PC-9 (cell line): ENCODE measurements around the gene PPP2R2C. TPM values are rescaled to one million over a fixed set of nuclear protein-coding genes. Genes with fewer than 3 reads are reported as not detected.

ENCODE experiments used
- BruUV-seq: library from RNA; stranded (reverse); fragments of 400-500 nt; replicated peaks from 2 replicates; lab custom pipeline; 2021; lab: Mats Ljungman, UMichigan
- CTCF ChIA-PET: fragments of 300-600 bp; sonication (Branson Sonifier 250); formaldehyde crosslinking; loops from one replicate; lab custom pipeline; 2022; ENCODE audit warnings: antibody characterized with exemption; lab: Charles Lee
- POLR2A ChIA-PET: fragments of 300-600 bp; sonication (Branson Sonifier 250); formaldehyde crosslinking; loops from one replicate; lab custom pipeline; 2022; ENCODE audit warnings: antibody characterized with exemption; ENCODE audit not compliant: unreplicated experiment; lab: Charles Lee
- DNase-seq, 2 experiments: peaks; one replicate each; pipeline versions ENCODE4 v3.0.0 to v3.0.0-alpha.2; 2015 to 2022; ENCODE audit warnings: mixed read lengths in 1 of 2
- H2AFZ ChIP-seq: fragments of 200-600 bp; sonication (generic); 2 replicates; pipeline ENCODE4 v1.8.1; 2017; ENCODE audit warnings: antibody characterized with exemption
- H3F3A ChIP-seq: fragments of 200-600 bp; sonication (generic); 2 replicates; pipeline ENCODE4 v1.8.1; 2017; ENCODE audit warnings: antibody characterized with exemption, mild to moderate bottlenecking, low read depth; ENCODE audit not compliant: insufficient read depth
- H3K27ac ChIP-seq: fragments of 200-600 bp; sonication (generic); 2 replicates; pipeline ENCODE4 v1.6.1; 2016; ENCODE audit warnings: mixed run types
- H3K27me3 ChIP-seq: fragments of 200-600 bp; sonication (generic); 2 replicates; pipeline ENCODE4 v1.6.1; 2016; ENCODE audit warnings: low read depth, mixed run types; ENCODE audit not compliant: insufficient read depth
- H3K36me3 ChIP-seq: fragments of 200-600 bp; sonication (generic); 2 replicates; pipeline ENCODE4 v1.6.1; 2016; ENCODE audit warnings: low read depth, mixed run types
- H3K4me1 ChIP-seq: fragments of 200-600 bp; sonication (generic); replicated peaks from 2 replicates; pipeline ENCODE4 v1.6.1; 2016; ENCODE audit warnings: mixed run types; ENCODE audit not compliant: insufficient read depth
- H3K4me2 ChIP-seq: fragments of 200-600 bp; sonication (generic); 2 replicates; pipeline ENCODE4 v1.6.1; 2017; ENCODE audit warnings: mixed run types
- H3K4me3 ChIP-seq: fragments of 200-600 bp; sonication (generic); 2 replicates; pipeline ENCODE4 v1.6.1; 2016; ENCODE audit warnings: mixed run types
- H3K79me2 ChIP-seq: fragments of 200-600 bp; sonication (generic); 2 replicates; pipeline ENCODE4 v1.6.1; 2017; ENCODE audit warnings: low read depth, mixed run types
- H3K9me2 ChIP-seq: fragments of 200-600 bp; sonication (generic); 2 replicates; pipeline ENCODE4 v1.8.1; 2017; ENCODE audit warnings: mild to moderate bottlenecking; ENCODE audit not compliant: insufficient read depth
- H3K9me3 ChIP-seq: fragments of 200-600 bp; sonication (generic); 2 replicates; pipeline ENCODE4 v1.8.1; 2016; ENCODE audit warnings: low read depth; ENCODE audit not compliant: insufficient read depth
- H4K20me1 ChIP-seq: fragments of 200-600 bp; sonication (generic); 2 replicates; pipeline ENCODE4 v1.8.1; 2017; ENCODE audit not compliant: insufficient read depth
- CTCF ChIP-seq: fragments of 200-600 bp; sonication (generic); conservative IDR thresholded peaks from 2 replicates; pipeline ENCODE4 v1.6.1; 2017; ENCODE audit warnings: mixed run types, antibody characterized with exemption, mild to moderate bottlenecking, moderate library complexity
- EZH2 ChIP-seq: fragments of 200-600 bp; sonication (generic); IDR thresholded peaks from 2 replicates; pipeline ENCODE4 v1.8.0; 2017; ENCODE audit warnings: antibody characterized with exemption, low read depth
- intact Hi-C: fragments of 100-400 bp; cut with micrococcal nuclease; formaldehyde crosslinking; loops from one replicate; pipeline ENCODE4 v1.10.0; 2022; ENCODE audit not compliant: unreplicated experiment
- total RNA-seq: library from RNA; stranded (reverse); gene quantifications from 2 replicates; pipeline ENCODE4 v1.2.3, GENCODE V29; 2021

PPP2R2C gene
- total RNA-seq, 1 experiment from 2014 or later, result 40.9 TPM

- no peak overlapping the region for H3K27ac ChIP-seq
- intact Hi-C loops, result no loop called here
- no peaks in the 10 kb centered on the region for H3K79me2 ChIP-seq
- POLR2A ChIA-PET, result no interaction called here
- H3K9me2 ChIP-seq, result no peaks in the 10 kb centered on the region
- no peaks in the 10 kb centered on the region for H3K9me3 ChIP-seq
- H3K4me1 ChIP-seq, result 0 out of 2 replicates have a peak, but pooled peaks cover under 1% of the 10 kb centered on the region
- CTCF ChIA-PET, result no interaction called here
- no peaks in the 10 kb centered on the region for H4K20me1 ChIP-seq
- no peaks in the 10 kb centered on the region for H3K36me3 ChIP-seq
- H3K27me3 ChIP-seq, result no peaks in the 10 kb centered on the region
- H3F3A ChIP-seq, result no peaks in the 10 kb centered on the region
- no peak overlapping the region for H3K4me2 ChIP-seq
- no TSS peak for BruUV-seq
- H3K4me3 ChIP-seq, result no peak overlapping the region
- TF ChIP-seq CTCF (no peak), EZH2 (no peak)
- no peak overlapping the region for H2AFZ ChIP-seq
- no peak for DNase-seq
Measured at GRCh38 chr4:6385288-6385687, 87.1 kb downstream of the PPP2R2C start.

- H3K4me1 ChIP-seq, result no peaks in the 10 kb centered on the region
- TF ChIP-seq EZH2 (no peak), CTCF (no peak)
- no peak overlapping the region for H2AFZ ChIP-seq
- no peaks in the 10 kb centered on the region for H3K9me3 ChIP-seq
- no peak overlapping the region for H3K4me3 ChIP-seq
- POLR2A ChIA-PET, result no interaction called here
- no peaks in the 10 kb centered on the region for H3K79me2 ChIP-seq
- BruUV-seq, result no TSS peak
- no peak overlapping the region for H3K27ac ChIP-seq
- no peaks in the 10 kb centered on the region for H3K36me3 ChIP-seq
- no peaks in the 10 kb centered on the region for H4K20me1 ChIP-seq
- no peaks in the 10 kb centered on the region for H3K27me3 ChIP-seq
- H3K9me2 ChIP-seq, result no peaks in the 10 kb centered on the region
- intact Hi-C loops, result no loop called here
- CTCF ChIA-PET, result no interaction called here
- H3F3A ChIP-seq, result no peaks in the 10 kb centered on the region
- no peak for DNase-seq
- H3K4me2 ChIP-seq, result no peak overlapping the region
Measured at GRCh38 chr4:6384541-6384940, 87.9 kb downstream of the PPP2R2C start.

GRCh38 chr4:6383929-6384328 lies 88.5 kb downstream of the PPP2R2C start:
- Histone ChIP-seq H3K4me1 (no peaks in the 10 kb centered on the region), H3K27me3 (no peaks in the 10 kb centered on the region), H2AFZ (no peak overlapping the region), H3K79me2 (no peaks in the 10 kb centered on the region), H3K9me3 (no peaks in the 10 kb centered on the region), H3K36me3 (no peaks in the 10 kb centered on the region), H4K20me1 (no peaks in the 10 kb centered on the region), H3K27ac (no peak overlapping the region), H3K4me3 (no peak overlapping the region), H3K9me2 (no peaks in the 10 kb centered on the region), H3K4me2 (no peak overlapping the region), H3F3A (no peaks in the 10 kb centered on the region)
- POLR2A ChIA-PET, result no interaction called here
- BruUV-seq, result no TSS peak
- CTCF ChIA-PET, result interaction anchor here (0.6 kb wide), 1 partner anchor 184 kb away, joined by 13 read pairs; no protein-coding TSS in a partner anchor
- TF ChIP-seq EZH2 (no peak), CTCF (no peak)
- DNase-seq, result no peak
- intact Hi-C loops, result no loop called here
